ENCODE data around the gene PNRC2.

GRCh38 chr1:23996700-23997229 lies 37.1 kb downstream of the PNRC2 start:
- TF ChIP-seq ZBTB7A (tag by site-specific recombination; IDR thresholded peaks at IDR 0.05; ENCODE audit: low read depth) (no peak), ZNF404 (tag by site-specific recombination; IDR thresholded peaks at IDR 0.05) (no peak), ZNF561 (tag by site-specific recombination; IDR thresholded peaks at IDR 0.05; ENCODE audit: borderline replicate concordance) (no peak), ZNF175 (tag by site-specific recombination; IDR thresholded peaks at IDR 0.05) (no peak), ZNF776 (tag by site-specific recombination; IDR thresholded peaks at IDR 0.05; ENCODE audit: borderline replicate concordance) (no peak), ZBTB49 (tag by site-specific recombination; IDR thresholded peaks at IDR 0.05; ENCODE audit: low read depth) (no peak), ZNF660 (tag by site-specific recombination; IDR thresholded peaks at IDR 0.05) (no peak), ZNF558 (tag by site-specific recombination; IDR thresholded peaks at IDR 0.05) (no peak), ZNF37A (tag by site-specific recombination; IDR thresholded peaks at IDR 0.05) (no peak)
- TF ChIP-seq, protein P1, sequence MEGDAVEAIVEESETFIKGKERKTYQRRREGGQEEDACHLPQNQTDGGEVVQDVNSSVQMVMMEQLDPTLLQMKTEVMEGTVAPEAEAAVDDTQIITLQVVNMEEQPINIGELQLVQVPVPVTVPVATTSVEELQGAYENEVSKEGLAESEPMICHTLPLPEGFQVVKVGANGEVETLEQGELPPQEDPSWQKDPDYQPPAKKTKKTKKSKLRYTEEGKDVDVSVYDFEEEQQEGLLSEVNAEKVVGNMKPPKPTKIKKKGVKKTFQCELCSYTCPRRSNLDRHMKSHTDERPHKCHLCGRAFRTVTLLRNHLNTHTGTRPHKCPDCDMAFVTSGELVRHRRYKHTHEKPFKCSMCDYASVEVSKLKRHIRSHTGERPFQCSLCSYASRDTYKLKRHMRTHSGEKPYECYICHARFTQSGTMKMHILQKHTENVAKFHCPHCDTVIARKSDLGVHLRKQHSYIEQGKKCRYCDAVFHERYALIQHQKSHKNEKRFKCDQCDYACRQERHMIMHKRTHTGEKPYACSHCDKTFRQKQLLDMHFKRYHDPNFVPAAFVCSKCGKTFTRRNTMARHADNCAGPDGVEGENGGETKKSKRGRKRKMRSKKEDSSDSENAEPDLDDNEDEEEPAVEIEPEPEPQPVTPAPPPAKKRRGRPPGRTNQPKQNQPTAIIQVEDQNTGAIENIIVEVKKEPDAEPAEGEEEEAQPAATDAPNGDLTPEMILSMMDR (tag by site-specific recombination; IDR thresholded peaks at IDR 0.05): no peak
- TF ChIP-seq, protein P2, sequence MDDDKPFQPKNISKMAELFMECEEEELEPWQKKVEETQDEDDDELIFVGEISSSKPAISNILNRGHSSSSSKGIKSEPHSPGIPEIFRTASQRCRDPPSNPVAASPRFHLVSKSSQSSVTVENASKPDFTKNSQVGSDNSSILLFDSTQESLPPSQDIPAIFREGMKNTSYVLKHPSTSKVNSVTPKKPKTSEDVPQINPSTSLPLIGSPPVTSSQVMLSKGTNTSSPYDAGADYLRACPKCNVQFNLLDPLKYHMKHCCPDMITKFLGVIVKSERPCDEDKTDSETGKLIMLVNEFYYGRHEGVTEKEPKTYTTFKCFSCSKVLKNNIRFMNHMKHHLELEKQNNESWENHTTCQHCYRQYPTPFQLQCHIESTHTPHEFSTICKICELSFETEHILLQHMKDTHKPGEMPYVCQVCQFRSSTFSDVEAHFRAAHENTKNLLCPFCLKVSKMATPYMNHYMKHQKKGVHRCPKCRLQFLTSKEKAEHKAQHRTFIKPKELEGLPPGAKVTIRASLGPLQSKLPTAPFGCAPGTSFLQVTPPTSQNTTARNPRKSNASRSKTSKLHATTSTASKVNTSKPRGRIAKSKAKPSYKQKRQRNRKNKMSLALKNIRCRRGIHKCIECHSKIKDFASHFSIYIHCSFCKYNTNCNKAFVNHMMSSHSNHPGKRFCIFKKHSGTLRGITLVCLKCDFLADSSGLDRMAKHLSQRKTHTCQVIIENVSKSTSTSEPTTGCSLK (tag by site-specific recombination; IDR thresholded peaks at IDR 0.05): no peak
- TF ChIP-seq, protein P3, sequence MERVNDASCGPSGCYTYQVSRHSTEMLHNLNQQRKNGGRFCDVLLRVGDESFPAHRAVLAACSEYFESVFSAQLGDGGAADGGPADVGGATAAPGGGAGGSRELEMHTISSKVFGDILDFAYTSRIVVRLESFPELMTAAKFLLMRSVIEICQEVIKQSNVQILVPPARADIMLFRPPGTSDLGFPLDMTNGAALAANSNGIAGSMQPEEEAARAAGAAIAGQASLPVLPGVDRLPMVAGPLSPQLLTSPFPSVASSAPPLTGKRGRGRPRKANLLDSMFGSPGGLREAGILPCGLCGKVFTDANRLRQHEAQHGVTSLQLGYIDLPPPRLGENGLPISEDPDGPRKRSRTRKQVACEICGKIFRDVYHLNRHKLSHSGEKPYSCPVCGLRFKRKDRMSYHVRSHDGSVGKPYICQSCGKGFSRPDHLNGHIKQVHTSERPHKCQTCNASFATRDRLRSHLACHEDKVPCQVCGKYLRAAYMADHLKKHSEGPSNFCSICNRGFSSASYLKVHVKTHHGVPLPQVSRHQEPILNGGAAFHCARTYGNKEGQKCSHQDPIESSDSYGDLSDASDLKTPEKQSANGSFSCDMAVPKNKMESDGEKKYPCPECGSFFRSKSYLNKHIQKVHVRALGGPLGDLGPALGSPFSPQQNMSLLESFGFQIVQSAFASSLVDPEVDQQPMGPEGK (tag by site-specific recombination; IDR thresholded peaks at IDR 0.05): no peak
